Measurements from ENCODE around the gene C19orf38.

- TF ChIP-seq, protein P1, sequence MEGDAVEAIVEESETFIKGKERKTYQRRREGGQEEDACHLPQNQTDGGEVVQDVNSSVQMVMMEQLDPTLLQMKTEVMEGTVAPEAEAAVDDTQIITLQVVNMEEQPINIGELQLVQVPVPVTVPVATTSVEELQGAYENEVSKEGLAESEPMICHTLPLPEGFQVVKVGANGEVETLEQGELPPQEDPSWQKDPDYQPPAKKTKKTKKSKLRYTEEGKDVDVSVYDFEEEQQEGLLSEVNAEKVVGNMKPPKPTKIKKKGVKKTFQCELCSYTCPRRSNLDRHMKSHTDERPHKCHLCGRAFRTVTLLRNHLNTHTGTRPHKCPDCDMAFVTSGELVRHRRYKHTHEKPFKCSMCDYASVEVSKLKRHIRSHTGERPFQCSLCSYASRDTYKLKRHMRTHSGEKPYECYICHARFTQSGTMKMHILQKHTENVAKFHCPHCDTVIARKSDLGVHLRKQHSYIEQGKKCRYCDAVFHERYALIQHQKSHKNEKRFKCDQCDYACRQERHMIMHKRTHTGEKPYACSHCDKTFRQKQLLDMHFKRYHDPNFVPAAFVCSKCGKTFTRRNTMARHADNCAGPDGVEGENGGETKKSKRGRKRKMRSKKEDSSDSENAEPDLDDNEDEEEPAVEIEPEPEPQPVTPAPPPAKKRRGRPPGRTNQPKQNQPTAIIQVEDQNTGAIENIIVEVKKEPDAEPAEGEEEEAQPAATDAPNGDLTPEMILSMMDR (IDR thresholded peaks at IDR 0.05): no peak
- no peak for TF ChIP-seq EP300 (IDR thresholded peaks at IDR 0.05)
Observed at GRCh38 chr19:10826846-10827245, 21.4 kb upstream of the C19orf38 start.
